Panc1 (cell line): ENCODE data around the gene TMEM52.

Experiments used
- CTCF ChIP-seq: fragments of 450-650 bp; IDR thresholded peaks from 2 replicates; pipeline ENCODE4 v1.5.1; 2017; ENCODE audit warnings: mild to moderate bottlenecking
- POLR2AphosphoS5 ChIP-seq: IDR thresholded peaks from 2 replicates; pipeline ENCODE4 v1.6.1; 2012; ENCODE audit warnings: mild to moderate bottlenecking, low read depth, low read length, moderate library complexity
- REST ChIP-seq, 2 experiments: IDR thresholded peaks; 2 replicates each; pipeline ENCODE4 v1.6.1; 2011 to 2012; ENCODE audit warnings: low read depth in 2 of 2, control low read depth in 1 of 2, low read length in 1 of 2, mild to moderate bottlenecking in 1 of 2, moderate library complexity in 1 of 2; ENCODE audit not compliant: insufficient read depth in 1 of 2
- SIN3A ChIP-seq: IDR thresholded peaks from 2 replicates; pipeline ENCODE4 v1.6.1; 2012; ENCODE audit warnings: low read depth, mild to moderate bottlenecking, low read length, moderate library complexity, borderline replicate concordance; ENCODE audit not compliant: insufficient read depth
- TCF7L2 ChIP-seq: IDR thresholded peaks from 2 replicates; pipeline ENCODE4 v1.6.1; 2011; ENCODE audit warnings: mild to moderate bottlenecking, low read depth, low read length, inconsistent platforms

- TF ChIP-seq CTCF = no peak
- TF ChIP-seq REST (IDR thresholded peaks at IDR 0.05; ENCODE audit: insufficient read depth in 1 of 2, low read depth in 2 of 2, low read length in 1 of 2) = no peak
- TF ChIP-seq TCF7L2 = no peak
- TF ChIP-seq SIN3A = no peak
- TF ChIP-seq POLR2AphosphoS5 = no peak; the same call in 1 of the 2 replicates
Observed at GRCh38 chr1:1891349-1892078, 27.6 kb downstream of the TMEM52 start.
